Neuronal stem cell (in vitro differentiated cells): ENCODE results near the gene EGFL6. TPM values are rescaled to one million over a fixed set of nuclear protein-coding genes. Genes with fewer than 3 reads are reported as not detected.

Experiments used
- DNase-seq: peaks from one replicate; pipeline ENCODE4 v3.0.0-alpha.2; 2013; ENCODE audit warnings: low spot score
- H2AFZ ChIP-seq: one replicate; pipeline ENCODE4 v1.6.1; 2013; ENCODE audit warnings: mild to moderate bottlenecking, low read length, inconsistent platforms
- H2AK5ac ChIP-seq: 2 replicates; pipeline ENCODE4 v1.6.1; 2013; ENCODE audit warnings: low read depth, mild to moderate bottlenecking, inconsistent platforms, low read length, moderate library complexity, mixed read lengths
- H2BK120ac ChIP-seq: 2 replicates; pipeline ENCODE4 v1.6.1; 2013; ENCODE audit warnings: low read depth, mild to moderate bottlenecking, inconsistent platforms, low read length, moderate library complexity, mixed read lengths
- H2BK12ac ChIP-seq: one replicate; pipeline ENCODE4 v1.6.1; 2013; ENCODE audit warnings: low read length, inconsistent platforms
- H2BK15ac ChIP-seq: 2 replicates; pipeline ENCODE4 v1.6.1; 2013; ENCODE audit warnings: mild to moderate bottlenecking, low read length, inconsistent platforms, mixed read lengths
- H2BK5ac ChIP-seq: one replicate; pipeline ENCODE4 v1.6.1; 2013; ENCODE audit warnings: inconsistent platforms, mild to moderate bottlenecking, low read length, moderate library complexity
- H3K14ac ChIP-seq: one replicate; pipeline ENCODE4 v1.6.1; 2013; ENCODE audit warnings: low read length, inconsistent platforms
- H3K18ac ChIP-seq: 2 replicates; pipeline ENCODE4 v1.6.1; 2013; ENCODE audit warnings: low read length, inconsistent platforms
- H3K23ac ChIP-seq: 2 replicates; pipeline ENCODE4 v1.6.1; 2013; ENCODE audit warnings: low read depth, mild to moderate bottlenecking, mixed read lengths, low read length, inconsistent platforms; ENCODE audit not compliant: poor library complexity
- H3K27ac ChIP-seq: replicated peaks from 3 replicates; pipeline ENCODE4 v1.5.1; 2013; ENCODE audit warnings: low read length, inconsistent platforms
- H3K27me3 ChIP-seq, 3 experiments: 2 replicates each; pipeline ENCODE4 v1.6.1; 2013; ENCODE audit warnings: low read length in 3 of 3, mild to moderate bottlenecking in 2 of 3, inconsistent platforms in 1 of 3, low read depth in 1 of 3, mixed read lengths in 1 of 3, moderate library complexity in 1 of 3; ENCODE audit not compliant: control insufficient read depth in 3 of 3, insufficient read depth in 3 of 3
- H3K36me3 ChIP-seq, 2 donors: replicated peaks in 1 of 2; 2 replicates each; pipeline ENCODE4 v1.6.1; 2013; ENCODE audit warnings: low read length in 2 of 2; ENCODE audit not compliant: control insufficient read depth in 2 of 2, insufficient read depth in 2 of 2
- H3K4ac ChIP-seq: 2 replicates; pipeline ENCODE4 v1.6.1; 2013; ENCODE audit warnings: inconsistent platforms, mild to moderate bottlenecking, low read length, moderate library complexity
- H3K4me1 ChIP-seq, 2 donors: 1 replicate in 1 of 2; 2 replicates in 1 of 2; pipeline ENCODE4 v1.6.1; 2013; ENCODE audit warnings: low read length in 2 of 2, low read depth in 1 of 2; ENCODE audit not compliant: control insufficient read depth in 2 of 2, insufficient read depth in 1 of 2
- H3K4me2 ChIP-seq: one replicate; pipeline ENCODE4 v1.6.1; 2013; ENCODE audit warnings: mild to moderate bottlenecking, low read length, inconsistent platforms; ENCODE audit not compliant: insufficient read depth, poor library complexity, severe bottlenecking
- H3K4me3 ChIP-seq, 2 donors: 2 replicates each; pipeline ENCODE4 v1.5.1; 2013; ENCODE audit warnings: low read length in 2 of 2, mild to moderate bottlenecking in 2 of 2, inconsistent platforms in 1 of 2, moderate library complexity in 1 of 2
- H3K79me1 ChIP-seq: one replicate; pipeline ENCODE4 v1.6.1; 2013; ENCODE audit warnings: low read depth, mild to moderate bottlenecking, inconsistent platforms, low read length, moderate library complexity
- H3K9ac ChIP-seq: one replicate; pipeline ENCODE4 v1.6.1; 2013; ENCODE audit warnings: mild to moderate bottlenecking, low read depth, low read length, inconsistent platforms; ENCODE audit not compliant: poor library complexity
- H3K9me3 ChIP-seq, 2 donors: replicated peaks in 1 of 2; 2 replicates each; pipeline versions ENCODE3 to v1.6.1; 2013; ENCODE audit warnings: low read length in 2 of 2, mild to moderate bottlenecking in 2 of 2, inconsistent platforms in 1 of 2, low read depth in 1 of 2, mixed read lengths in 1 of 2, moderate library complexity in 1 of 2; ENCODE audit not compliant: control insufficient read depth in 2 of 2, insufficient read depth in 1 of 2
- H4K8ac ChIP-seq: one replicate; pipeline ENCODE4 v1.6.1; 2013; ENCODE audit warnings: low read depth, mild to moderate bottlenecking, inconsistent platforms, low read length, moderate library complexity
- H4K91ac ChIP-seq: one replicate; pipeline ENCODE4 v1.6.1; 2013; ENCODE audit warnings: low read length, low read depth, mild to moderate bottlenecking, inconsistent platforms; ENCODE audit not compliant: poor library complexity
- WGBS, 2 donors: extraction: QIAGEN DNeasy Blood & Tissue Kit; methylation state at CpG; one replicate each; pipeline ENCODE4 v1.1.7; 2013; ENCODE audit warnings: missing lambda C conversion rate in 2 of 2, mixed read lengths in 1 of 2; ENCODE audit not compliant: insufficient read length in 2 of 2, insufficient replicate concordance in 1 of 2; ENCODE audit errors: extremely low coverage in 2 of 2; 5-methylcytosine and 5-hydroxymethylcytosine counted together
- polyA plus RNA-seq, 2 experiments: library from polyadenylated mRNA; stranded (reverse); fragments of 200-250 nt; gene quantifications; one replicate each; pipeline ENCODE4 v1.2.3, GENCODE V29; 2013

Gene EGFL6, protein sequence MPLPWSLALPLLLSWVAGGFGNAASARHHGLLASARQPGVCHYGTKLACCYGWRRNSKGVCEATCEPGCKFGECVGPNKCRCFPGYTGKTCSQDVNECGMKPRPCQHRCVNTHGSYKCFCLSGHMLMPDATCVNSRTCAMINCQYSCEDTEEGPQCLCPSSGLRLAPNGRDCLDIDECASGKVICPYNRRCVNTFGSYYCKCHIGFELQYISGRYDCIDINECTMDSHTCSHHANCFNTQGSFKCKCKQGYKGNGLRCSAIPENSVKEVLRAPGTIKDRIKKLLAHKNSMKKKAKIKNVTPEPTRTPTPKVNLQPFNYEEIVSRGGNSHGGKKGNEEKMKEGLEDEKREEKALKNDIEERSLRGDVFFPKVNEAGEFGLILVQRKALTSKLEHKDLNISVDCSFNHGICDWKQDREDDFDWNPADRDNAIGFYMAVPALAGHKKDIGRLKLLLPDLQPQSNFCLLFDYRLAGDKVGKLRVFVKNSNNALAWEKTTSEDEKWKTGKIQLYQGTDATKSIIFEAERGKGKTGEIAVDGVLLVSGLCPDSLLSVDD
- polyA plus RNA-seq (2013, experiment 1 of 2) = 1.0 TPM
- polyA plus RNA-seq (2013, experiment 2 of 2) = 0.94 TPM

DNA sequence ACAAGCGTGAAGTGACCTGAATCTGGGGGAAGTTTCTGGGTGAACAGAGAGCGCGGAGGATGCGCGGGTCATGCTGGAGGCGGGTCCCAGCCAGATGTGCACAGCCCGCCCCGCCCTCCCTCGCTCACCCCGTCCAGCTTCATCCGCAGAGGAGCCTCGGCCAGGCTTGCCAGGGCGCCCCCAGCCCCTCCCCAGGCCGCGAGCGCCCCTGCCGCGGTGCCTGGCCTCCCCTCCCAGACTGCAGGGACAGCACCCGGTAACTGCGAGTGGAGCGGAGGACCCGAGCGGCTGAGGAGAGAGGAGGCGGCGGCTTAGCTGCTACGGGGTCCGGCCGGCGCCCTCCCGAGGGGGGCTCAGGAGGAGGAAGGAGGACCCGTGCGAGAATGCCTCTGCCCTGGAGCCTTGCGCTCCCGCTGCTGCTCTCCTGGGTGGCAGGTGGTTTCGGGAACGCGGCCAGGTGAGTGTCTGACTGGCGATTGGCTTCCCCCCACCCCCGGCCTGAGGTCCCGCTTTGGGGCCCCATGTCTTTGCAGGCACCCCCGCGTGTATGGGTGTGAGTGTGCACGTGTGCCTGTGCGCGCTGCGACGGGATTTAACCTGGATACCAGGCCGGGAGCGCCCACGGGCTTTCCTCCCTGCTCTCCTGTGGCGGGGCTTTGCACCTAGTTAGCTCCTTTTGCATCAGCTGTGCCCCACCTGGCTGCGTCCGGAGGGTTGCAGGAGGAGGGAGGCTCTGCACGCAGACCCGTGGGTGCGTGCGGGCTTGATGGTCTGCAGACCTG lies at the start of gene EGFL6:
TSS of gene EGFL6 (plus strand) at position 123 of the 782 bp plus-strand sequence. CDS start at position 384, 261 bp downstream.
- H3K27me3 ChIP-seq = peaks cover 0 to 61% (median 20%) of the 10 kb centered on the region in 3 experiments
- H3K9me3 ChIP-seq = no peaks in the 10 kb centered on the region
- H2BK5ac ChIP-seq = no peak within 1 kb of the TSS
- no peak within 1 kb of the TSS for H3K27ac ChIP-seq
- H2AK5ac ChIP-seq = no peak within 1 kb of the TSS
- H2BK12ac ChIP-seq = no peak within 1 kb of the TSS
- H3K23ac ChIP-seq = no peak within 1 kb of the TSS
- no peaks in the 10 kb centered on the region for H3K36me3 ChIP-seq
- peak within 1 kb of the TSS; percentile 71 for H3K18ac ChIP-seq
- peak within 1 kb of the TSS; percentile 72 for H2AFZ ChIP-seq
- no peak within 1 kb of the TSS for H2BK15ac ChIP-seq
- H3K79me1 ChIP-seq = no peaks in the 10 kb centered on the region
- no peak within 1 kb of the TSS for H4K91ac ChIP-seq
- peaks cover 0 to 2% of the 10 kb centered on the region in 2 donors for H3K4me1 ChIP-seq
- H3K9ac ChIP-seq = no peak within 1 kb of the TSS
- H2BK120ac ChIP-seq = no peak within 1 kb of the TSS
- H3K4me2 ChIP-seq = peak within 1 kb of the TSS; percentile 69
- no peak within 1 kb of the TSS for H4K8ac ChIP-seq
- no peak within 1 kb of the TSS for H3K14ac ChIP-seq
- peak within 1 kb of the TSS in 1 of 2 donors; percentile 77 for H3K4me3 ChIP-seq
- WGBS, 2 donors = no CpG with 5 or more reads among the region's 57 CpGs
- no peak for DNase-seq
- no peak within 1 kb of the TSS for H3K4ac ChIP-seq

DNA sequence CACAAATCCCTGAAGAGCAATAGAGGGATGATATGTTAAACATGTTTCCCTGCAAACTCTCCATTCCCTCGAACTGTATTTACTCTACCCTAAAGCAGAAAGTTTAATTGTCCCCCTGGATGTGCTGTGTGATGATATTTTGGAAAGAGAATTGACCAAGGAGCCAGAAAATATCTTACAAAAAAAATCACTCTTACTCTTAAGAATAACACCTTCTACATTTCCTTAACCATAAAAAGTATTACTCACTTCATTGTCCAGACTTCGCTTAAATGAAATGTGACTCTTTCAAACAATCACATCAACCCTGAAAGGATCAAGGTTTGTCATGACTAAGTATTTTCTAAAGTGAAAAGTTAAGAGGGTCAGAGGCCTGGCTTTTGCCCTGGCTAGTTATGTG lies 49.0 kb upstream of the EGFL6 start:
- no peak for DNase-seq
- Histone ChIP-seq H3K4ac (no peak overlapping the region), H2BK15ac (no peak overlapping the region), H3K14ac (no peak overlapping the region), H4K8ac (no peak overlapping the region), H3K4me3 (no peak overlapping the region), H3K4me2 (no peak overlapping the region), H3K36me3 (no peaks in the 10 kb centered on the region), H2AFZ (no peak overlapping the region), H3K79me1 (no peaks in the 10 kb centered on the region), H2AK5ac (no peak overlapping the region), H3K9ac (no peak overlapping the region), H4K91ac (no peak overlapping the region), H2BK5ac (no peak overlapping the region), H3K9me3 (no peaks in the 10 kb centered on the region), H2BK120ac (no peak overlapping the region), H3K4me1 (no peaks in the 10 kb centered on the region), H3K23ac (no peak overlapping the region), H3K27me3 (no peaks in the 10 kb centered on the region), H2BK12ac (no peak overlapping the region), H3K27ac (no peak overlapping the region), H3K18ac (no peak overlapping the region)
- WGBS, 2 donors = no CpG with 5 or more reads among the region's 2 CpGs

DNA sequence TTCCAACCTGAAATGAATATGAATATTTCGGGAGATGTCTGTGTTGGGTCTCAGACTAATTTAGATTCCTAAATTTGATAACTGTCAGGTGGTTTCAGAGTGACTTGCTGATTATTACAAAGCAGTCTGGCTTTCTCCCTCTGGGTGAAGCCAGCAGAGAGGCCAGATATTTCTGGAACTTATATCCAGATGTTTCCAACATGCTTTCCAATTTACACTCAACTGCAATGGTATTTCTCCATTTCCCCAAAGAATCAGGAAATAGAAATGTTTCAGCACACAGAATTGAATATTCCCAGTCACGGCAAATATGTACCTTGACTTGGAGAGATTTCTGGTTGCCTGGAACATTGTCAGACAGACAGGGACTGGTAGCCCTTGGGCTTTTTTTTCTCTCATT lies 48.5 kb upstream of the EGFL6 start:
- no peak overlapping the region for H3K4me3 ChIP-seq
- no peaks in the 10 kb centered on the region for H3K79me1 ChIP-seq
- no peak overlapping the region for H2BK12ac ChIP-seq
- H3K23ac ChIP-seq = no peak overlapping the region
- no CpG with 5 or more reads among the region's 2 CpGs for WGBS, 2 donors
- H4K8ac ChIP-seq = no peak overlapping the region
- H2BK120ac ChIP-seq = no peak overlapping the region
- no peak overlapping the region for H3K4me2 ChIP-seq
- no peak overlapping the region for H3K27ac ChIP-seq
- H3K14ac ChIP-seq = no peak overlapping the region
- no peaks in the 10 kb centered on the region for H3K9me3 ChIP-seq
- no peak for DNase-seq
- no peaks in the 10 kb centered on the region for H3K27me3 ChIP-seq
- H3K18ac ChIP-seq = no peak overlapping the region
- no peak overlapping the region for H2AK5ac ChIP-seq
- H4K91ac ChIP-seq = no peak overlapping the region
- no peak overlapping the region for H3K9ac ChIP-seq
- H3K36me3 ChIP-seq = no peaks in the 10 kb centered on the region
- H2BK5ac ChIP-seq = no peak overlapping the region
- H3K4ac ChIP-seq = no peak overlapping the region
- no peak overlapping the region for H2AFZ ChIP-seq
- no peak overlapping the region for H2BK15ac ChIP-seq
- no peaks in the 10 kb centered on the region for H3K4me1 ChIP-seq

DNA sequence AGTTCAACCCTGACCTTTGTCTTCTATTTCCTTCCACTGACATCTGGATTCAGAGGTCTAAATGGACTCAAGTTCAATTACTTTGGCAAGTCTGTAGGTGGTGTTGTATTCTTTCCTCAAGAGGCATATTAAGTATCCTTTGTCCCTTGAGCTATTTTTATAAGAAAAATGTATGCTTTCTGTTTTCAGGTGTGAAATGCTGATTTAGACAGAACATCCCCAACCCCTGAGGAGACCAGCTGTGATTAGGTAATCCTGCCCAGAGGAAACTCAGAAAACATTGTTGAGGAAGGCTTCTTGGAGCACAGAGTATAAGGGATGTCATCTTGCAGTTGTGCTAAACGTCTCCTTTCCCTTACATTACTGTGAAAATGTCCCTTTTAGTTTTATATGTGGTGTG lies 46.6 kb upstream of the EGFL6 start:
- no peak overlapping the region for H3K23ac ChIP-seq
- H3K9me3 ChIP-seq = no peaks in the 10 kb centered on the region
- WGBS, 2 donors = no CpG with 5 or more reads among the region's 1 CpG
- no peak overlapping the region for H2BK5ac ChIP-seq
- H3K36me3 ChIP-seq = no peaks in the 10 kb centered on the region
- H3K18ac ChIP-seq = no peak overlapping the region
- DNase-seq = no peak
- no peaks in the 10 kb centered on the region for H3K27me3 ChIP-seq
- no peak overlapping the region for H2BK12ac ChIP-seq
- no peak overlapping the region for H2BK120ac ChIP-seq
- H3K4me3 ChIP-seq = no peak overlapping the region
- H3K4ac ChIP-seq = no peak overlapping the region
- H3K4me2 ChIP-seq = no peak overlapping the region
- H2AK5ac ChIP-seq = no peak overlapping the region
- H3K9ac ChIP-seq = no peak overlapping the region
- H3K27ac ChIP-seq = no peak overlapping the region
- H3K79me1 ChIP-seq = no peaks in the 10 kb centered on the region
- no peaks in the 10 kb centered on the region for H3K4me1 ChIP-seq
- H4K91ac ChIP-seq = no peak overlapping the region
- no peak overlapping the region for H2BK15ac ChIP-seq
- no peak overlapping the region for H2AFZ ChIP-seq
- H3K14ac ChIP-seq = no peak overlapping the region
- no peak overlapping the region for H4K8ac ChIP-seq
